IMR-90 (cell line): ENCODE data around the gene LYZL1. TPM values are rescaled to one million over a fixed set of nuclear protein-coding genes. Genes with fewer than 3 reads are reported as not detected.

Experiments
- ATAC-seq: fragments of 200-7000 bp; cut with Tn5 transposase; 2 replicates; pipeline ENCODE4 v1.9.1; 2020; ENCODE audit warnings: low read depth, mild to moderate bottlenecking, moderate library complexity
- BruUV-seq: library from RNA; stranded (reverse); fragments of 400-500 nt; replicated peaks from 2 replicates; lab custom pipeline; 2021; lab: Mats Ljungman, UMichigan
- CTCF ChIA-PET: fragments of 300-600 bp; formaldehyde crosslinking; extraction: SDS; loops from one replicate; lab custom pipeline; 2021; ENCODE audit warnings: antibody characterized with exemption; lab: Yijun Ruan, JAX
- POLR2A ChIA-PET: fragments of 300-600 bp; sonication (Branson Sonifier 250); formaldehyde crosslinking; loops from one replicate; lab custom pipeline; 2022; ENCODE audit warnings: antibody characterized with exemption; ENCODE audit not compliant: unreplicated experiment; lab: Charles Lee
- DNase-seq: peaks from one replicate; pipeline ENCODE4 v3.0.0; 2013
- H2AFZ ChIP-seq: replicated peaks from 2 replicates; pipeline ENCODE3; 2013; ENCODE audit warnings: low read length, mild to moderate bottlenecking; ENCODE audit not compliant: poor library complexity
- H2AK5ac ChIP-seq: 2 replicates; pipeline ENCODE4 v1.6.1; 2013; ENCODE audit warnings: low read depth, low read length, inconsistent platforms
- H2AK9ac ChIP-seq: replicated peaks from 2 replicates; pipeline ENCODE3; 2013; ENCODE audit warnings: mild to moderate bottlenecking, low read depth, low read length, moderate library complexity; ENCODE audit not compliant: poor library complexity
- H2BK120ac ChIP-seq: 2 replicates; pipeline ENCODE4 v1.6.1; 2013; ENCODE audit warnings: low read depth, low read length, inconsistent platforms
- H2BK15ac ChIP-seq: 3 replicates; pipeline ENCODE4 v1.6.1; 2013; ENCODE audit warnings: low read depth, low read length, inconsistent platforms
- H2BK20ac ChIP-seq: 2 replicates; pipeline ENCODE4 v1.6.1; 2013; ENCODE audit warnings: low read depth, mild to moderate bottlenecking, inconsistent platforms, low read length, moderate library complexity
- H2BK5ac ChIP-seq: 2 replicates; pipeline ENCODE4 v1.6.1; 2013; ENCODE audit warnings: mild to moderate bottlenecking, low read depth, low read length, inconsistent platforms; ENCODE audit not compliant: poor library complexity, severe bottlenecking
- H3K14ac ChIP-seq: replicated peaks from 2 replicates; pipeline ENCODE4 v1.6.1; 2013; ENCODE audit warnings: low read depth, low read length, inconsistent platforms
- H3K18ac ChIP-seq: 2 replicates; pipeline ENCODE4 v1.6.1; 2013; ENCODE audit warnings: low read depth, low read length, control low read depth
- H3K23ac ChIP-seq: 2 replicates; pipeline ENCODE4 v1.6.1; 2013; ENCODE audit warnings: low read depth, low read length, inconsistent platforms
- H3K27ac ChIP-seq: 2 replicates; pipeline ENCODE4 v1.5.1; 2013; ENCODE audit warnings: mild to moderate bottlenecking, control low read depth, low read length; ENCODE audit not compliant: insufficient read depth
- H3K27me3 ChIP-seq: 2 replicates; pipeline ENCODE4 v1.6.1; 2013; ENCODE audit warnings: low read length; ENCODE audit not compliant: control insufficient read depth, insufficient read depth
- H3K36me3 ChIP-seq: 2 replicates; pipeline ENCODE4 v1.6.1; 2013; ENCODE audit warnings: low read length, mixed read lengths; ENCODE audit not compliant: control insufficient read depth, insufficient read depth
- H3K4ac ChIP-seq: 2 replicates; pipeline ENCODE4 v1.6.1; 2013; ENCODE audit warnings: low read depth, low read length, inconsistent platforms
- H3K4me1 ChIP-seq: 2 replicates; pipeline ENCODE4 v1.6.1; 2013; ENCODE audit warnings: low read length, mixed read lengths; ENCODE audit not compliant: control insufficient read depth, insufficient read depth
- H3K4me2 ChIP-seq: 2 replicates; pipeline ENCODE4 v1.6.1; 2013; ENCODE audit warnings: low read depth, mild to moderate bottlenecking, control low read depth, low read length, moderate library complexity
- H3K4me3 ChIP-seq: 2 replicates; pipeline ENCODE4 v1.5.1; 2013; ENCODE audit warnings: low read depth, mild to moderate bottlenecking, control low read depth, low read length, moderate library complexity; ENCODE audit not compliant: insufficient read depth
- H3K56ac ChIP-seq: 2 replicates; pipeline ENCODE4 v1.6.1; 2013; ENCODE audit warnings: low read length, inconsistent platforms; ENCODE audit not compliant: insufficient read depth; ENCODE audit errors: extremely low read depth
- H3K79me1 ChIP-seq, 2 experiments: 2 replicates each; pipeline ENCODE4 v1.6.1; 2013; ENCODE audit warnings: low read length in 2 of 2, inconsistent platforms in 1 of 2, low read depth in 1 of 2
- H3K9ac ChIP-seq: 2 replicates; pipeline ENCODE4 v1.6.1; 2013; ENCODE audit warnings: low read depth, low read length, control low read depth
- H3K9me1 ChIP-seq: 2 replicates; pipeline ENCODE4 v1.6.1; 2013; ENCODE audit warnings: low read length, inconsistent platforms; ENCODE audit not compliant: insufficient read depth
- H3K9me3 ChIP-seq: 2 replicates; pipeline ENCODE4 v1.6.1; 2013; ENCODE audit warnings: low read length; ENCODE audit not compliant: control insufficient read depth, insufficient read depth
- H4K20me1 ChIP-seq: 2 replicates; pipeline ENCODE4 v1.6.1; 2013; ENCODE audit warnings: low read length, inconsistent platforms; ENCODE audit not compliant: insufficient read depth
- H4K5ac ChIP-seq: 2 replicates; pipeline ENCODE4 v1.6.1; 2013; ENCODE audit warnings: mild to moderate bottlenecking, low read depth, low read length, control low read depth
- H4K8ac ChIP-seq, 2 experiments: 2 replicates each; pipeline ENCODE4 v1.6.1; 2013; ENCODE audit warnings: low read depth in 2 of 2, low read length in 2 of 2, control low read depth in 1 of 2, inconsistent platforms in 1 of 2
- H4K91ac ChIP-seq: 2 replicates; pipeline ENCODE4 v1.6.1; 2013; ENCODE audit warnings: low read depth, low read length, inconsistent platforms; ENCODE audit not compliant: insufficient read depth
- CTCF ChIP-seq: conservative IDR thresholded peaks from 2 replicates; pipeline ENCODE4 v1.5.1; 2012; ENCODE audit warnings: mild to moderate bottlenecking, low read depth, low read length, improper control_type of control experiment
- FOS ChIP-seq: fragments of 150-350 bp; IDR thresholded peaks from 2 replicates; pipeline ENCODE4 v1.6.1; 2016; ENCODE audit warnings: low read depth, low read length
- MAZ ChIP-seq: IDR thresholded peaks from 2 replicates; pipeline ENCODE4 v1.6.1; 2012; ENCODE audit warnings: low read depth, mild to moderate bottlenecking, low read length, improper control_type of control experiment, moderate library complexity, borderline replicate concordance
- MXI1 ChIP-seq: IDR thresholded peaks from 2 replicates; pipeline ENCODE4 v1.6.1; 2012; ENCODE audit warnings: low read depth, mild to moderate bottlenecking, low read length, moderate library complexity, borderline replicate concordance
- NFE2L2 ChIP-seq: fragments of 150-350 bp; IDR thresholded peaks from 2 replicates; pipeline ENCODE4 v1.6.1; 2016; ENCODE audit warnings: low read depth, mild to moderate bottlenecking, low read length
- POLR2A ChIP-seq: IDR thresholded peaks from 2 replicates; pipeline ENCODE4 v1.6.1; 2012; ENCODE audit warnings: mild to moderate bottlenecking, low read depth, low read length
- RAD21 ChIP-seq: IDR thresholded peaks from 2 replicates; pipeline ENCODE4 v1.6.1; 2012; ENCODE audit warnings: low read length, improper control_type of control experiment
- RFX5 ChIP-seq: IDR thresholded peaks from 2 replicates; pipeline ENCODE4 v1.8.0; 2012; ENCODE audit warnings: low read depth, mild to moderate bottlenecking, low read length, moderate library complexity
- WGBS, 2 experiments: methylation state at CpG; one replicate each; pipeline versions ENCODE4 v1.1.5 to v1.1.7; 2013; ENCODE audit warnings: missing lambda C conversion rate in 2 of 2; ENCODE audit not compliant: insufficient read length in 1 of 2; ENCODE audit errors: extremely low coverage in 2 of 2; 5-methylcytosine and 5-hydroxymethylcytosine counted together
- dilution Hi-C: fragments of 300-500 bp; cut with HindIII; formaldehyde crosslinking; loops from one replicate; pipeline ENCODE4 v1.14.3; 2018; ENCODE audit warnings: low sequenced_read_pairs; ENCODE audit not compliant: unreplicated experiment
- in situ Hi-C: fragments of 300-500 bp; cut with MboI; formaldehyde crosslinking; loops from 3 replicates; pipeline ENCODE4 v1.14.3; 2019; ENCODE audit warnings: low sequenced_read_pairs, inconsistent platforms, mixed read lengths
- intact Hi-C: fragments of 100-400 bp; cut with micrococcal nuclease; formaldehyde crosslinking; loops from 2 replicates; pipeline ENCODE4 v1.10.0; 2022
- polyA plus RNA-seq, 3 experiments: library from polyadenylated mRNA; depleted of rRNA; stranded (reverse); fragments of >200 nt; gene quantifications; 2 replicates each; pipeline ENCODE4 v1.2.3, GENCODE V29; 2012; ENCODE audit warnings: low replicate concordance in 1 of 3
- total RNA-seq: library from RNA; depleted of rRNA; stranded (reverse); fragments of >200 nt; gene quantifications from 2 replicates; pipeline ENCODE4 v1.2.3, GENCODE V29; 2012

LYZL1 gene
- total and polyA plus RNA-seq, 2 of the 4 experiments (the other 2 are of a cell fraction) = not detected

DNA sequence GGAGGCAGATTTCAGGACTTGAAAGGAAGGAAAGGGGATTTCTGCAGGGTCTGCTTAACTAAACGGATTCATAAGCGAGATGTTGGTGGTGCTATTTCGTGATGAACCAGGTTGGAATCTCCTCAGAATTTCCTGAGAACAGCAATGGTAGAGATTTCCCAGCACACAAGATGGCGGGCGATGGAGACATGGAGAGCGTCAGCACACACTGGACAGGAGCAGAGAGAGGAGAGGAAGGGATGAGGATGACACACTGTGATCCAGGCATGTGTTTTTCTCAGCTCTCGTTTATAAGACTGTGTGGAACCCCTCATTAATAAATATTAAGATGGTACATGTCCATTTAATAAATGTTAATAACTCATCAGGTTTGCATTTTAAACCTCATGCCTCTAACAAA is 43.9 kb upstream of the LYZL1 start:
- BruUV-seq = no TSS peak
- H3K9ac ChIP-seq = no peak overlapping the region
- H3K14ac ChIP-seq = no peak overlapping the region
- no peak overlapping the region for H3K4ac ChIP-seq
- no peak overlapping the region for H2AK9ac ChIP-seq
- H3K27me3 ChIP-seq = peaks cover 35% of the 10 kb centered on the region
- H2BK15ac ChIP-seq = no peak overlapping the region
- in situ Hi-C loops (no loop called here), intact Hi-C loops (no loop called here), dilution Hi-C loops (no loop called here)
- no peaks in the 10 kb centered on the region for H3K9me1 ChIP-seq
- H3K18ac ChIP-seq = no peak overlapping the region
- ChIA-PET POLR2A (no interaction called here), CTCF (no interaction called here)
- no peak for ATAC-seq
- no peak overlapping the region for H2BK20ac ChIP-seq
- H4K8ac ChIP-seq = no peak overlapping the region
- no peak overlapping the region for H2BK120ac ChIP-seq
- WGBS, 2 experiments = 49% methylated on average over 2 of the region's 7 CpGs; no CpG with 5 or more reads in 1 of the 2 experiments
- TF ChIP-seq RAD21 (no peak), FOS (no peak), MXI1 (no peak), MAZ (no peak), NFE2L2 (no peak), CTCF (no peak), POLR2A (no peak), RFX5 (no peak)
- no peak overlapping the region for H3K23ac ChIP-seq
- no peak overlapping the region for H3K56ac ChIP-seq
- H3K9me3 ChIP-seq = no peaks in the 10 kb centered on the region
- no peaks in the 10 kb centered on the region for H3K79me1 ChIP-seq
- H3K27ac ChIP-seq = no peak overlapping the region
- H3K4me2 ChIP-seq = no peak overlapping the region
- H3K4me3 ChIP-seq = no peak overlapping the region
- no peak for DNase-seq
- no peak overlapping the region for H2AFZ ChIP-seq
- H3K4me1 ChIP-seq = peaks cover 2% of the 10 kb centered on the region
- H2AK5ac ChIP-seq = no peak overlapping the region
- no peaks in the 10 kb centered on the region for H4K20me1 ChIP-seq
- H3K36me3 ChIP-seq = no peaks in the 10 kb centered on the region
- no peak overlapping the region for H4K5ac ChIP-seq
- H4K91ac ChIP-seq = no peak overlapping the region
- no peak overlapping the region for H2BK5ac ChIP-seq
